ENCODE results near the gene CENPK. TPM values are rescaled to one million over a fixed set of nuclear protein-coding genes. Genes with fewer than 3 reads are reported as not detected.

Gene CENPK
- polyA plus RNA-seq, 1 donor (not counting 4 experiments of a cell fraction or from before 2014, with no cell fraction given): 15.4 TPM

GRCh38 chr5:65555287-65555686 lies 7.7 kb downstream of the CENPK start:
- no peak overlapping the region for H3K4me3 ChIP-seq (ENCODE audit: control insufficient read depth in 2 of 3, extremely low read depth in 1 of 3, insufficient read depth in 2 of 3, low read depth in 1 of 3, low read length in 3 of 3)
- no peaks in the 10 kb centered on the region for H3K27me3 ChIP-seq (ENCODE audit: control insufficient read depth, extremely low read depth, insufficient read depth, low read length)
- H2AFZ ChIP-seq (ENCODE audit: control insufficient read depth, low read length): no peak overlapping the region
- FAIRE-seq (no peak), DNase-seq (ENCODE audit: low read depth, low spot score) (no peak)
- H3K36me3 ChIP-seq (ENCODE audit: control insufficient read depth in 2 of 2, extremely low read depth in 1 of 2, insufficient read depth in 2 of 2, low read length in 2 of 2): peaks cover 0 to 9% of the 10 kb centered on the region in 2 experiments
- H3K9me3 ChIP-seq (ENCODE audit: control insufficient read depth, low read depth, low read length): no peaks in the 10 kb centered on the region
- no peaks in the 10 kb centered on the region for H3K4me1 ChIP-seq (ENCODE audit: control insufficient read depth, extremely low read depth, insufficient read depth, low read length)
- no peak overlapping the region for H3K27ac ChIP-seq (ENCODE audit: control insufficient read depth, insufficient read depth, low read length)
- no peaks in the 10 kb centered on the region for H4K20me1 ChIP-seq (ENCODE audit: control insufficient read depth, extremely low read depth, insufficient read depth, low read length)
- dilution Hi-C loops (cut with MboI; ENCODE audit: extremely low pct_ligation_motif_present, low sequenced_read_pairs): no loop called here
- no peaks in the 10 kb centered on the region for H3K9me1 ChIP-seq (ENCODE audit: control insufficient read depth, extremely low read depth, insufficient read depth, low read length)
- H3K9ac ChIP-seq (ENCODE audit: control insufficient read depth, extremely low read depth, insufficient read depth, low read length): no peak overlapping the region
- H3K79me2 ChIP-seq (ENCODE audit: control insufficient read depth, insufficient read depth, low read length): peaks cover 9% of the 10 kb centered on the region
- H3K4me2 ChIP-seq (ENCODE audit: control insufficient read depth, extremely low read depth, insufficient read depth, low read depth, low read length): no peak overlapping the region
- TF ChIP-seq EZH2 (IDR thresholded peaks at IDR 0.05; ENCODE audit: low read length) (no peak), CTCF (optimal IDR thresholded peaks at IDR 0.05 in 1 of 3, IDR thresholded peaks at IDR 0.05 in 1 of 3, conservative IDR thresholded peaks at IDR 0.05 in 1 of 3; ENCODE audit: extremely low read depth in 1 of 3, insufficient read depth in 2 of 3, low read length in 3 of 3) (no peak)

DNA sequence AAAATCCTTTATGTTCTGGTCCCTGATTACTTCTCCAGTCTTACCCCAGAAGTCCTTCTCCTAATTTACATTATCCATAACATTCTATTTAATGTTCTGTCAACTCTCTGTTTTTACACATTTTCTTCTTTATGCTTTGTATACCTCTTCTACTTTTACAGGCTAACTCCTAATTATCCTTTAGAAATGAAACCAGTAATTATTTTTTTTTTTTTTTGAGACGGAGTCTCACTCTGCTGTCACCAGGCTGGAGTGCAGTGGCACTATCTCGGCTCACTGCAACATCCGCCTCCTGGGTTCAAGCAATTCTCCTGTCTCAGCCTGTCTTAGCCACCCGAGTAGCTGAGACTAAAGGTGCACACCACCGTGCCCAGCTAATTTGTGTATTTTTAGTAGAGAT lies 9.0 kb downstream of the CENPK start:
- no peaks in the 10 kb centered on the region for H3K27me3 ChIP-seq (ENCODE audit: control insufficient read depth, extremely low read depth, insufficient read depth, low read length)
- no peaks in the 10 kb centered on the region for H3K4me1 ChIP-seq (ENCODE audit: control insufficient read depth, extremely low read depth, insufficient read depth, low read length)
- TF ChIP-seq CTCF (optimal IDR thresholded peaks at IDR 0.05 in 1 of 3, IDR thresholded peaks at IDR 0.05 in 1 of 3, conservative IDR thresholded peaks at IDR 0.05 in 1 of 3; ENCODE audit: extremely low read depth in 1 of 3, insufficient read depth in 2 of 3, low read length in 3 of 3) (no peak), EZH2 (IDR thresholded peaks at IDR 0.05; ENCODE audit: low read length) (no peak)
- no peak overlapping the region for H3K9ac ChIP-seq (ENCODE audit: control insufficient read depth, extremely low read depth, insufficient read depth, low read length)
- H3K36me3 ChIP-seq (ENCODE audit: control insufficient read depth in 2 of 2, extremely low read depth in 1 of 2, insufficient read depth in 2 of 2, low read length in 2 of 2): peaks cover 0 to 9% of the 10 kb centered on the region in 2 experiments
- dilution Hi-C loops (cut with MboI; ENCODE audit: extremely low pct_ligation_motif_present, low sequenced_read_pairs): no loop called here
- H3K9me3 ChIP-seq (ENCODE audit: control insufficient read depth, low read depth, low read length): no peaks in the 10 kb centered on the region
- peaks cover 8% of the 10 kb centered on the region for H3K79me2 ChIP-seq (ENCODE audit: control insufficient read depth, insufficient read depth, low read length)
- no peak overlapping the region for H2AFZ ChIP-seq (ENCODE audit: control insufficient read depth, low read length)
- DNase-seq (ENCODE audit: low read depth, low spot score): no peak
- no peak overlapping the region for H3K4me3 ChIP-seq (ENCODE audit: control insufficient read depth in 2 of 3, extremely low read depth in 1 of 3, insufficient read depth in 2 of 3, low read depth in 1 of 3, low read length in 3 of 3)
- FAIRE-seq: no peak
- H3K9me1 ChIP-seq (ENCODE audit: control insufficient read depth, extremely low read depth, insufficient read depth, low read length): no peaks in the 10 kb centered on the region
- H3K27ac ChIP-seq (ENCODE audit: control insufficient read depth, insufficient read depth, low read length): no peak overlapping the region
- no peak overlapping the region for H3K4me2 ChIP-seq (ENCODE audit: control insufficient read depth, extremely low read depth, insufficient read depth, low read depth, low read length)
- no peaks in the 10 kb centered on the region for H4K20me1 ChIP-seq (ENCODE audit: control insufficient read depth, extremely low read depth, insufficient read depth, low read length)

Measured in keratinocyte (primary cell).